ENCODE data around the gene PPP6R1. TPM values are rescaled to one million over a fixed set of nuclear protein-coding genes. Genes with fewer than 3 reads are reported as not detected.

PPP6R1 gene
- total and polyA plus RNA-seq, 4 donors: 37.3 to 86.3 (median 48.1) TPM

DNA sequence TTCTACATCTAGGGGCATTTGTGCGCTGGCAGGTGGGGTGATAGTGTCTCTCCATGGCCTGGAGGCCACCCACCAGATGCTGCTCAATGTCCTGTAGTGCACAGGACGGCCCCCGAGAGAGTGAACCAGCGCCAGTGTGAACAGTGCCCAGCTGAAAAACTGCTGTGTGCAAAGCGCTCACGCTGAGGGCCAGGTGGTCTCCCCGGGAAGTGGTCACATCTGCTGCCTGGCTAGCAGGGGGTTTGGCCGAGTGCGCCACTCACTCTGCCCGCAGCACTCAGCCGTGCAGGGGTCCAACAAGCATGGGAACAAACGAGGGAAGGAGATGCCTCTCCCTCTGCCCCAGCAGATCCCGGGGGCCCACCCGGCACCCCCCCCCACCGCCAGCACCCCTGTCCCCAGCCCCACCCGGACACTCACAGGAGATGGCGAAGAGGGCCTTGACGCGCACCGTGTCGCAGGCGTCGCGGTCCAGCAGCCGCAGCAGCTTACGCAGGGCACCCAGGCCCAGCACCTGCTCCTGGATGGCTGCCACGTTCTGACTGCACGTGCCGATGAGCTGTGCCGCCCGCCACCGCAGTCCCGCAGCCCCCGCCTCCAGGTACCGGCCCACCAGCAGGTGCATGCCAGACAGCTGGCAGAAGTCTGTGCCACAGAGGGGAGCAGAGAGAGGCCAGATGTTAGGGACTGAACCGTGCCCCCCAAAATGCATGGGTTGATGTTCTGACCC lies 15.3 kb upstream of the PPP6R1 start:
- peaks cover 0 to 3% (median 2%) of the 10 kb centered on the region in 5 donors for H3K4me1 ChIP-seq (ENCODE audit: control insufficient read depth in 5 of 5, insufficient read depth in 5 of 5, low read length in 5 of 5)
- no peak overlapping the region for H3K27ac ChIP-seq (ENCODE audit: low read depth in 1 of 2, low read length in 1 of 2)
- no peak for TF ChIP-seq CTCF (IDR thresholded peaks at IDR 0.05; ENCODE audit: control extremely low read depth, extremely low read depth)
- no peak for DNase-seq
- no peak overlapping the region for H3K4me3 ChIP-seq
- no peak for ATAC-seq (ENCODE audit: insufficient read depth, low FRiP score)
- peaks cover 3 to 41% (median 13%) of the 10 kb centered on the region in 4 donors for H3K36me3 ChIP-seq (ENCODE audit: control insufficient read depth in 4 of 4, insufficient read depth in 4 of 4, low read length in 4 of 4)
- no peaks in the 10 kb centered on the region for H3K9me3 ChIP-seq (ENCODE audit: control insufficient read depth in 4 of 4, insufficient read depth in 3 of 4, low read length in 3 of 4)
- 95 to 98% methylated on average over 35 to 36 of the region's 36 CpGs for WGBS, 2 donors
- no peak overlapping the region for H3K9ac ChIP-seq (ENCODE audit: insufficient read depth in 1 of 2, low read length in 2 of 2)
- H3K27me3 ChIP-seq (ENCODE audit: control insufficient read depth in 3 of 3, insufficient read depth in 3 of 3, low read length in 2 of 3): no peaks in the 10 kb centered on the region

GRCh38 chr19:55272142-55272541 lies 13.3 kb upstream of the PPP6R1 start:
- ATAC-seq (ENCODE audit: insufficient read depth, low FRiP score): no peak
- Histone ChIP-seq H3K9me3 (ENCODE audit: control insufficient read depth in 4 of 4, insufficient read depth in 3 of 4, low read length in 3 of 4) (no peaks in the 10 kb centered on the region), H3K36me3 (ENCODE audit: control insufficient read depth in 4 of 4, insufficient read depth in 4 of 4, low read length in 4 of 4) (peaks cover 3 to 34% (median 13%) of the 10 kb centered on the region in 4 donors), H3K27me3 (ENCODE audit: control insufficient read depth in 3 of 3, insufficient read depth in 3 of 3, low read length in 2 of 3) (no peaks in the 10 kb centered on the region), H3K9ac (ENCODE audit: insufficient read depth in 1 of 2, low read length in 2 of 2) (no peak overlapping the region), H3K4me3 (no peak overlapping the region), H3K27ac (ENCODE audit: low read depth in 1 of 2, low read length in 1 of 2) (no peak overlapping the region), H3K4me1 (ENCODE audit: control insufficient read depth in 5 of 5, insufficient read depth in 5 of 5, low read length in 5 of 5) (no peaks in the 10 kb centered on the region)
- WGBS, 2 donors: 94 to 96% methylated on average over 18 of the region's 18 CpGs
- no peak for DNase-seq
- TF ChIP-seq CTCF (IDR thresholded peaks at IDR 0.05; ENCODE audit: control extremely low read depth, extremely low read depth): no peak

- DNase-seq (no peak), ATAC-seq (ENCODE audit: insufficient read depth, low FRiP score) (no peak)
- Histone ChIP-seq H3K4me3 (no peak overlapping the region), H3K27me3 (ENCODE audit: control insufficient read depth in 3 of 3, insufficient read depth in 3 of 3, low read length in 2 of 3) (no peaks in the 10 kb centered on the region), H3K9ac (ENCODE audit: insufficient read depth in 1 of 2, low read length in 2 of 2) (no peak overlapping the region), H3K9me3 (ENCODE audit: control insufficient read depth in 4 of 4, insufficient read depth in 3 of 4, low read length in 3 of 4) (no peaks in the 10 kb centered on the region), H3K4me1 (ENCODE audit: control insufficient read depth in 5 of 5, insufficient read depth in 5 of 5, low read length in 5 of 5) (no peaks in the 10 kb centered on the region), H3K27ac (ENCODE audit: low read depth in 1 of 2, low read length in 1 of 2) (no peak overlapping the region), H3K36me3 (ENCODE audit: control insufficient read depth in 4 of 4, insufficient read depth in 4 of 4, low read length in 4 of 4) (peaks cover 3 to 28% (median 13%) of the 10 kb centered on the region in 4 donors)
- 88 to 89% methylated on average over 25 of the region's 25 CpGs for WGBS, 2 donors
- no peak for TF ChIP-seq CTCF (IDR thresholded peaks at IDR 0.05; ENCODE audit: control extremely low read depth, extremely low read depth)
Measured at GRCh38 chr19:55270172-55270942, 11.5 kb upstream of the PPP6R1 start.
